GM19193 (cell line): ENCODE measurements around the gene NINJ2.

Source experiments
- POLR2A ChIP-seq: IDR thresholded peaks from 4 replicates; pipeline ENCODE4 v1.6.1; 2011; ENCODE audit not compliant: insufficient read depth, insufficient read length; ENCODE audit errors: extremely low read depth

The NINJ2 gene

GRCh38 chr12:574475-575128 is 88.6 kb downstream of the NINJ2 start:
- TF ChIP-seq POLR2A = no peak

GRCh38 chr12:573232-573631 is 90.0 kb downstream of the NINJ2 start:
- TF ChIP-seq POLR2A = no peak

- no peak for TF ChIP-seq POLR2A
These were observed 90.7 kb downstream of the NINJ2 start for GRCh38 chr12:572532-572899.

GRCh38 chr12:571795-572531 is 91.3 kb downstream of the NINJ2 start:
- no peak for TF ChIP-seq POLR2A

GRCh38 chr12:570921-571794 is 92.1 kb downstream of the NINJ2 start:
- TF ChIP-seq POLR2A = no peak

GRCh38 chr12:570435-570920 is 92.8 kb downstream of the NINJ2 start:
- TF ChIP-seq POLR2A = no peak

- TF ChIP-seq POLR2A = no peak
These were observed 93.3 kb downstream of the NINJ2 start for GRCh38 chr12:569803-570434.

GRCh38 chr12:569091-569676 is 94.1 kb downstream of the NINJ2 start:
- TF ChIP-seq POLR2A = no peak

- no peak for TF ChIP-seq POLR2A
These were observed 94.8 kb downstream of the NINJ2 start for GRCh38 chr12:568486-568885.

- TF ChIP-seq POLR2A = no peak
These were observed 97.6 kb downstream of the NINJ2 start for GRCh38 chr12:565589-566105.

- TF ChIP-seq POLR2A = no peak
These were observed 98.1 kb downstream of the NINJ2 start for GRCh38 chr12:565161-565560.

GRCh38 chr12:563787-564298 is 99.4 kb downstream of the NINJ2 start:
- TF ChIP-seq POLR2A = no peak

- TF ChIP-seq POLR2A = no peak
These were observed 99.9 kb downstream of the NINJ2 start for GRCh38 chr12:563250-563781.

- TF ChIP-seq POLR2A = no peak
These were observed 100.6 kb downstream of the NINJ2 start for GRCh38 chr12:562634-563033.
